HG03139 (cell line): Measurements from ENCODE around the gene SF3A2.
"Not testable (repeated sequence)": the region's sequence is repeated elsewhere in the genome, so short reads cannot be mapped to it uniquely, and the experiment has no call there.

Source experiments
- ATAC-seq: cut with Tn5 transposase; IDR thresholded peaks from one replicate; pipeline ENCODE4 v1.9.1; 2021; ENCODE audit not compliant: unreplicated experiment

The SF3A2 gene

GRCh38 chr19:2273356-2274184 lies 36.9 kb downstream of the SF3A2 start:
- no peak for ATAC-seq

GRCh38 chr19:2274185-2274711 lies 37.6 kb downstream of the SF3A2 start:
- ATAC-seq: no peak

DNA sequence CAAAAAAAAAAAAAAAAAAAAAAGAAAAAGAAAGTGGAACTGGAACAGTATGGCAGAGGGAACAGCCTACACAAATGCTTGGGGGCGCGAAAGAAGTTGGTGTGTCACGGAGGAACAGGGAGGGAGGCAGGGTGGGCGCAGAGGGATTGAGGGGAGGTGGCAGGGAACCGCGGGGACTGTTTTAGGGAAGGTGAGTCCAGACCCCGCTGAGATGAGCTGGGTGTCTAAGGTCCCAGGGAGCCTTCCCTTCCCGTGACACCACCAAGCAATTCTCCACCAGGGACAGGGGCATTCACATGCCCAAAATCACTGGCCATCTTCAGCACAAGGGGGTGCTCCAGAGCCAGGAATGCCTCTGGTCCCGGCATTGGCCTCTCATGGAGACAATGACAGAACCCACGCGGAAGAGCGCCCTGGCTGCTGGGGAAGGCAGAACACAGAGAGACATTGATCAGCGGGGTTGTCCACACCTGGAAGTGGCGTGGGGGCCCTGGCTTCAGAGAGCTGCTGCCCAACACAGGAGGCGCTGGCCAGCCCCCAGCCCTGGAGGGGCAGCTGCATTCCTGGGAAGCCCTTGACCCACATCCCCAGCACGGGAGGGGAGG lies 38.4 kb downstream of the SF3A2 start:
- no peak for ATAC-seq

GRCh38 chr19:2275588-2276428 lies 39.2 kb downstream of the SF3A2 start:
- no peak for ATAC-seq

DNA sequence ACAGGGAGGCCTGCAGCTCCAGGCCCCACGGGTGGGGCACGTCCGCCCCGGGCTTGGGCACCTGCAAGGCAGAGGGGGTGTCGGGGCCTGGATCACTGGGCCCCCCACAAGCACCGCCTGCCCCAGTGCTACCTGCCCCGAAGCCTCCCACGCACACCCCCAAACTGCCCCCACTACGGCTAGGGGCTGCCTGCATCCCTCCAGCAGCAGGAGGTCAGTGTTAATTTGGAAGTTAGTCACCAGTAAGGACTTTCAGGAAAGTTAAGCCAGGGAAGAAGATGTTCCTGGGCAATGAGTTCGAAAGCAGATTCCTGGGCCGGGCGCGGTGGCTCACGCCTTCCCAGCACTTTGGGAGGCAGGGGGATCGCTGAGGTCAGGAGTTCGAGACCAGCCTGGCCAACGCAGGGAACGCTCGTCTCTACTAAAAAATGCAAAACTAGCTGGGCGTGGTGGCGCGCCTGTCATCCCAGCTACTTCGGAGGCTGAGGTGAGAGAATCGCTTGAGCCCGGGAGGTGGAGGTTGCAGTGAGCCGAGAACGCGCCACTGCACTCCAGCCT lies 39.9 kb downstream of the SF3A2 start:
- ATAC-seq: no peak

DNA sequence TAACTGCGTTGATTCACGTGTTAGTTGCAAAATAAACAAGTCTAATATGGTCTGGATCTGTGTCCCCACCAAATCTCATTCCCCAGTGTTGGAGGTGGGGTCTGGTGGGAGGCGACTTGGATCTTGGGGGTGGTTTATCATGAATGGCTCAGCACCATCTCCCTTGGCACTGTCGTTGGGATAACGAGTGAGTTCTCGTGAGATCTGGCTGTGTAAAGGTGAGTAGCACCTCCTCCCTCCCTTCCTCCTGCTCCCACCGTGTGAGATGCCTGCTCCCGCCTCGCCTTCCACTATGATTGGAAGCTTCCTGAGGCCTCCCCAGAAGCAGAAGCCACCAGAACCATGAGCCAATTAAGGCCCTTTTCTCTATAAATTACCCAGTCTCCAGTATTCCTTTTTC lies 40.5 kb downstream of the SF3A2 start:
- ATAC-seq: no peak

DNA sequence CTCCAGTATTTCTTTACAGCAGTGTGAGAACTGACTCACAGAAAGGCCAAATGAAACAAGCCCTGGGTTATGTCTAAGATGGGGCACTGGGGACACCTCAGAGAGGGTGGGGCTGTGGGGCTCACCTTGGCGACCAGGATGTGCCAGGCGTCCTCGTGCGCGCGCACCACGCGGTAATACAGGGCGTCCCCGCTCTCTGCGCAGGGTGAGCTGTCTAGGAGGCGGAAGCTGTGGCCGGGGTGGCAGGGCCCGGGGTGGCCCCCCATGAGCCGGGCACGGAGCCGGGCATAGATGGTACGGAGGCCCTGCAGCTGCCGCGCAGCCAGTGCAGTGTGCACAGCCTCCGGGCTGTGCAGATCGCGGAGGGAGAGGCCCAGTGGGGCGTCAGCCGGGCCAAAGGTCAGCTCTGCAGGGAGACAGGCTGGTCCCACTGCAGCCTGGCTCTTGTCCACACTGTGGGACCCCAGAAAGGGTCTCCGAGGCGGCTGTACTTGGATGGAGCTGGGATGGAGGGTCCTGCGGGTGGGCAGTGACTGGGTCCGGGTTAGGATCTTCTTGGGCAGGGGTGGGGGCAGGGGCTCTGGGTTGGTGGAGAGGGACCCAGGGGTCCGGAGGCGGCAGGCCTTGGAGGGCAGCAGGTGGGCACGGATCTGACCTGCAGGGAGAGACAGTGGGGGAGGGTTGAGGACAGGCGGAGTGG lies 42.0 kb downstream of the SF3A2 start:
- ATAC-seq: no peak

- ATAC-seq: no peak
Observed at GRCh38 chr19:2280633-2281264, 44.1 kb downstream of the SF3A2 start.

DNA sequence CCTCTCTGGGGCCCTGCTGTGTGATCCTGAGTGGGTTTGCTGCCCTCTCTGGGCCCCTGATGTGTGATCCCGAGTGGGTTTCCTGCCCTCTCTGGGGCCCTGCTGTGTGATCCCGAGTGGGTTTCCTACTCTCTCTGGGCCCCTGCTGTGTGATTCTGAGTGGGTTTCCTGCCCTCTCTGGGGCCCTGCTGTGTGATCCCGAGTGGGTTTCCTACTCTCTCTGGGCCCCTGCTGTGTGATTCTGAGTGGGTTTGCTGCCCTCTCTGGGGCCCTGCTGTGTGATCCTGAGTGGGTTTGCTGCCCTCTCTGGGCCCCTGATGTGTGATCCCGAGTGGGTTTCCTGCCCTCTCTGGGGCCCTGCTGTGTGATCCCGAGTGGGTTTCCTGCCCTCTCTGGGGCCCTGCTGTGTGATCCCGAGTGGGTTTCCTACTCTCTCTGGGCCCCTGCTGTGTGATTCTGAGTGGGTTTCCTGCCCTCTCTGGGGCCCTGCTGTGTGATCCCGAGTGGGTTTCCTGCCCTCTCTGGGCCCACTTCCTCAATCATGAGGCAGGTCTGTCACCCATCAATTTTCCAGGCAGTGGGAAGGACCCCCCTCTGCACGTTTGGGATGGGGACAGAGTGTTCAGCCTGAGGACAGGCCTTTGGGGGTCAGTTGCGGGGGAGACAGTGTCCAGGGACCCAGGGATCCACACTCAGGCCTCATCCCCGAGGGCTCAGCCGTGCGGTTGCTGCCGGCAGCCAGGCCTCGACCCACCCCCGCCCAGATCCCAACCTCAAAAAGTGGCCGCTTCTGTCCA lies 44.8 kb downstream of the SF3A2 start:
- ATAC-seq: not testable (repeated sequence)

DNA sequence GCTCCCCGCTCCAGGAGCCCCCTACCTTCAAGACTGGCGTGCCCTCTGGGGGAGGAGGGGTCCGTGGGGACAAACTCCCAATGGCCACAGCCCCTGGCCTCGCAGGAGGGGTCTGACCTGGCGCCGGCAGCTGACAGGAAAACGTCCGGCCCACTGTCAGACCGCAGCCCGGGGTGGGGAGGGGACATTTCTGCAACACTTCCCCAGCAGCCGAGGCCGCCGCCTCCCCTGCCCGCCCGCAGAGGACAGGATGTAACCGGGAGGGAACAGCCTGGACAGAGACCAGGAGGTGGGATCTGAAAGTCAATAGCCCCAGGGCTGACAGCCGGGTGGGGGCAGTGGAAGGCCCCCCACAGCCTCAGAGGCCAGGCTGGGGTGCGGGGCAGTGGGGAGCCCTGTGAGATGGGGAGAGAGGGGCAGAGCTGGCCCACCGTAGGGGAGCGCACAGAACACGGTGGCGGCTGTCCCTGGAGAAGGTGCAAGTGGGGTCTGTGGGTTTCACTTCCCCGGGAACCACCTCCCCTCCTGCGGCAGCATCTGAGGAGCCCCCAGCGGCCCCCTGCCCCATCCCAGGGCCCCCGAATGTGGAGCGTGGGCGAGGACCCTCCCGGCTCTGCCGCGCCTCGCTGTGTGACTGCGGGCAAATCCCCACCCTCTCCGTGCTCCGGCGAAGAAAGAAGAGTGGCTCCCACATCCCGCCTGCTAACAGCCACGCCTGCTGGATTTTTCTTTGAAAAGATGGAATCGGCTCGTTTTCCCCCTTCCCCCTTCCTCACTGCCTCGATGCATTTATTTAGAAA lies 45.6 kb downstream of the SF3A2 start, which contains the start of gene PEAK3:
PEAK3 (minus strand) TSS at position 114 of the 800 bp plus-strand sequence. CDS start 1,244 bp downstream, outside the sequence.
- no peak for ATAC-seq

DNA sequence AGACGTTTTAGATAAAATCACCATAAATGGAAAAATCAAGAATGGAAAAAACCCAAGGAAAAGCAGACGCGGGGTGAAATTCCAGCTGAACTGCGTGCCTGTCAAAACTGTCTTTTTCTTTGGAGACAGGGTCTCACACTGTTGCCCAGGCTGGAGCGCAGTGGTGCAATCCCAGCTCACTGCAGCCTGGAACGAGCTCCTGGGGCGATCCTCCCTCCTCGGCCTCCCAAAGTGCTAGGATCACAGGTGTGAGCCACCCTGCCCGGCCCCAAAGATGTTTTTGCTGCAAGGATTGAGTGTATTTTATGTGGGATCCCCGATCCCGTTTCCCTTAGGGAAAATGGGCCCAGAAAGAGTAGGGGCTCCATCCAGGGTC lies 46.2 kb downstream of the SF3A2 start:
- no peak for ATAC-seq

GRCh38 chr19:2283835-2284507 lies 47.3 kb downstream of the SF3A2 start:
- no peak for ATAC-seq

DNA sequence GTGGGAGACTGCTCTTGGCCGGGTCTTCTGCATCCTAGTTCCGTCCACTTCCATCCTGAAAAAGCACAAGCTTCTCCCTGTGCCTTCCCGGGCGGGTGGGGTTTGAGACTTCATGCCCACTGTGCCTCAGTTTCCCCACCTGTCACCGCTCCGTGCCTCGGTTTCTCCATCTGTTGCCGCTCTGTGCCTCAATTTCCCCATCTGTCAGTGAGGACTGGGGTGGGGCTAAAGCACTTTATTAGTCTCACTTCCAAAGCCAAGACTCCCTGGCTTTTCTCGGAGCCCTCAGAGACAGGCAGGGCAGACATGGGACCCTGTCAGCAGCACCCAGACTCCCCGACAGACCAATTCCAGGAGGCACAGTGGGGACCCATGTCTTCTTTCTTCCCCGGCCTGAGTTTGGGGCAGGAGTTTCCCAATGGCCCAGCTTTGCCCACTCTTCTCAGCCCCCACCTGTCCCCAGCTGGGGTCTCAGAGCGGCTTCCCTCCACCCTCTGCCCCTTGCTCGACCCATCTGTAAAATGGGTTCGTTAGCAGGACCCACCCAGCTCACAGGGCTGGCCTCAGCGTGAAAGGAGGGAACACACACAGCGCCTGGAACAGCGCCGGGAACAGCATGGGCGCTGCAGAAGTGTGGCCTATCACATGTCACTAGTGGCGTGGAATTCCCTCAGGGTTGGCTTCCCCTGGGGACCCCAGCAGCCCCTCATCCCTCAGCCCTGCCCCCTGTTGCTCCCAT lies 49.9 kb downstream of the SF3A2 start:
- no peak for ATAC-seq

- ATAC-seq: no peak
Observed at GRCh38 chr19:2287585-2288337, 51.1 kb downstream of the SF3A2 start.

GRCh38 chr19:2288338-2288817 lies 51.8 kb downstream of the SF3A2 start:
- ATAC-seq: no peak
